NK-92 (cell line): ENCODE measurements around the gene CNTN2.

ENCODE experiments used
- DNase-seq: peaks from one replicate; lab custom pipeline; 2025; ENCODE audit not compliant: unreplicated experiment; lab: John Stamatoyannopoulos, UW

CNTN2 gene

GRCh38 chr1:205052690-205053089 lies 9.7 kb downstream of the CNTN2 start:
- no peak for DNase-seq

GRCh38 chr1:205053296-205053695 lies 10.3 kb downstream of the CNTN2 start:
- DNase-seq: no peak

DNA sequence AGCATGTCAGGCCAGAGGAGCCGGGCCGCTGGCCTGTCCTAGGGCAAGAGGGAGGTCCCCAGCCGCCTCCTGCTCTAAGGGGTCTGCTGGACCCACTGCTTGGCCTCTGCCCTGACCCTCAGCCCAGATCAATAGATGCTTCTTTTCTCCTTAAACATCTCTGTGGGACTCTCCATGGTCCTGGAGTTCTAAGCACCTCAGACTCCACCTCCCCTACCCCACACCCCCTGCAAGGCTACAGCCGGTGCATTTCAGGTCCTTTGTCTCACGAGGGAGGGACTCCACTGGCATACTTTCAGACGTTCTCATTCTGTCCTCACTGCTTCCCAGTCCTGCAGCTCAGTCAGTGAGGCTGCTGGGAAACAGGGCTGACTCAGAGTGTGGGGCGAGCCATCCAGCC lies 11.0 kb downstream of the CNTN2 start:
- no peak for DNase-seq

DNA sequence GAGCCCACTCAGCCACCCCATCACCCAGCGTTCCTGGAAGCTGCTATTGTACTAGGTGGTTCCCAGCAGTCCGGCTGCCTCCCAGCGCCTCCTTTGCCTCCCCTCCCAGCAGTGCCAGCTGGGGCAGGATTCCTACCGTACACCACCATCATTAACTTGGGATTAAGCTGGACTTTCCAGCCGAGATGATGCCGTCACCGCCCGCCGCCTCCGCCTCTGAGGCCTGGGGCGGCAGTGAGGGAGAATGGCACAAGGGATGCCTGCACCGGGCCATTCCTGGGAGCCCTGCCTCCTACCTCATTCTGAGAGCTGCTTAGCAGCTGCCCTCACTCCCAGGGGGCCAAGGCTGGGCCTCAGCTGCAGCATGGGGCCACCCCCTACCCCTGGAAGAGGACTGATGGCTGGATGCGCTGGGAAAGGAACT lies 13.2 kb downstream of the CNTN2 start:
- no peak for DNase-seq

- no peak for DNase-seq
These were observed 14.1 kb downstream of the CNTN2 start for GRCh38 chr1:205056956-205057568.

GRCh38 chr1:205057808-205058575 lies 15.0 kb downstream of the CNTN2 start:
- no peak for DNase-seq

GRCh38 chr1:205058853-205059252 lies 15.8 kb downstream of the CNTN2 start:
- DNase-seq: no peak

GRCh38 chr1:205059660-205060059 lies 16.6 kb downstream of the CNTN2 start:
- DNase-seq: no peak

GRCh38 chr1:205060746-205061145 lies 17.7 kb downstream of the CNTN2 start:
- DNase-seq: no peak

GRCh38 chr1:205061227-205061626 lies 18.2 kb downstream of the CNTN2 start:
- no peak for DNase-seq

GRCh38 chr1:205061665-205062069 lies 18.7 kb downstream of the CNTN2 start:
- no peak for DNase-seq

GRCh38 chr1:205062319-205062718 lies 19.3 kb downstream of the CNTN2 start:
- no peak for DNase-seq

GRCh38 chr1:205062895-205063294 lies 19.9 kb downstream of the CNTN2 start:
- no peak for DNase-seq

DNA sequence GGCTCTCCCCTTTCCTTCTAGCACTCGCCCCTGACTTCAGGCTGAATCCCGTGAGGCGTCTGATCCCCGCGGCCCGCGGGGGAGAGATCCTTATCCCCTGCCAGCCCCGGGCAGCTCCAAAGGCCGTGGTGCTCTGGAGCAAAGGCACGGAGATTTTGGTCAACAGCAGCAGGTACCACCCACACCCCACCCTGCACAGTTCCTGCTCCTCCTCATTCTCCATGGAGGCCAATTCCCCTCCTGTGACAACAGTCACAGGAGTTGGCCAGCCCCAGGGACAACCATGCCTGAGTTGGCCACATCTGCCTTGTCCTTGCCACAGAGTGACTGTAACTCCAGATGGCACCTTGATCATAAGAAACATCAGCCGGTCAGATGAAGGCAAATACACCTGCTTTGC lies 21.3 kb downstream of the CNTN2 start:
- no peak for DNase-seq

DNA sequence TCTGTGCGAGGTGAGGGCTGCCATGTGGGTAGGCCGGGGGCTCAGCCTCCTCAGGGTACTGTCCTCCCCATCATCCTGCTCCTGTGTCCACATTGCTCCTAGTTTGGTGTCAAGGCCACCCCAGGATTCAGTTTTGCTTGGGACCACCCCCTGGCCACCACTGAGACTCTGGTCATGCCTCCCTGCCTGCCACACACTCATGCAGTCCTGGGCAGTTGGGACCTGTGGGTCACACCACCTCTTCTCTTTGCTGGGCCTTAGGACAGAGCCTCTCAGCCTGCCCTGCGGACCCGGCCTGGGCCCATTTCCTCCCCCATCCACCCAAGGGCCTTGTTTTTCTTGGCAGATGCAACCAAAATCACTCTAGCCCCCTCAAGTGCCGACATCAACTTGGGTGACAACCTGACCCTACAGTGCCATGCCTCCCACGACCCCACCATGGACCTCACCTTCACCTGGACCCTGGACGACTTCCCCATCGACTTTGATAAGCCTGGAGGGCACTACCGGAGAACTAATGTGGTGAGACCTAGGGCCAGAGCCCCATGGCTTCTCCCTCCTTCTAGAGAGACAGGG lies 21.8 kb downstream of the CNTN2 start:
- no peak for DNase-seq

DNA sequence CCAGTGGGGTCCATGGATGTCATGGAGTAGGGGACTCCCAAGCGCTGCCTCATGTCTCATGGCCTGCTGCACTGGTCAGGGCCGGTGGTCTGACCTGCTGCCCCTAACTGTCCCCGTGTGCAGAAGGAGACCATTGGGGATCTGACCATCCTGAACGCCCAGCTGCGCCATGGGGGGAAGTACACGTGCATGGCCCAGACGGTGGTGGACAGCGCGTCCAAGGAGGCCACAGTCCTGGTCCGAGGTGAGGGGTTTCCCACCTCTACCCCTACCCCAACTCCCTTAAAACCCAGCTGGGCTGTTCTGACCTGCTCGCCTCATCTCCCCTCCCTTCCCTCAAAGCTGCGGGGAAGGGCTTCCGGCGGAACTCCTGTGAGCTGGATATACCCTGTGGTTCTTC lies 22.7 kb downstream of the CNTN2 start:
- no peak for DNase-seq

DNA sequence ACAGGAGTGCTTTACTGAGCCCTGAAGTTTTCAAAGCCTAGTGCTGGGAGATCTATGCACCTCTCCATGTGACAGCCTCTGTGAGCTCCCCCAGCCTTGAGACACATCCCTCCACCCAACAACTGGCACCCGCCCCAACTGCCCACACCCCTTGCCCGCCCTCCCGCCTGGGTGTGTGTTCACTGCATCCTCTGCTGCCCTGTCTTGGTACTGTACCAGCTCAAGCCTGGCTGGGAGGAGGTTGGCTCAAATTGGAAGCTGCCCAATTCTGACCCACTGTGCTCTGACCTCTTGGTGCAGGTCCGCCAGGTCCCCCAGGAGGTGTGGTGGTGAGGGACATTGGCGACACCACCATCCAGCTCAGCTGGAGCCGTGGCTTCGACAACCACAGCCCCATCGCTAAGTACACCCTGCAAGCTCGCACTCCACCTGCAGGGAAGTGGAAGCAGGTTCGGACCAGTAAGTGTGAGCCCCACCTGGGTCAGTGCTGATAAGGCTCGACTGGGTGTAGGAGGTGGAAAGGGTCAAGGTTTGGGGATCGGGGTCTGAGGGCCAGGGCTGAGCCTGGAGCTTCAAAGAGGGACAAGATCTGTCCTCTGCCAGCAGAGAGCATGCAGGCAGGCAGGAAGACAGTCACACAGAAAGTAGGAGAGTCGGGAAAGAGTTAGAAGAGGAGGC lies 23.3 kb downstream of the CNTN2 start:
- DNase-seq: no peak

- DNase-seq: no peak
These were observed 24.0 kb downstream of the CNTN2 start for GRCh38 chr1:205067031-205067430.

DNA sequence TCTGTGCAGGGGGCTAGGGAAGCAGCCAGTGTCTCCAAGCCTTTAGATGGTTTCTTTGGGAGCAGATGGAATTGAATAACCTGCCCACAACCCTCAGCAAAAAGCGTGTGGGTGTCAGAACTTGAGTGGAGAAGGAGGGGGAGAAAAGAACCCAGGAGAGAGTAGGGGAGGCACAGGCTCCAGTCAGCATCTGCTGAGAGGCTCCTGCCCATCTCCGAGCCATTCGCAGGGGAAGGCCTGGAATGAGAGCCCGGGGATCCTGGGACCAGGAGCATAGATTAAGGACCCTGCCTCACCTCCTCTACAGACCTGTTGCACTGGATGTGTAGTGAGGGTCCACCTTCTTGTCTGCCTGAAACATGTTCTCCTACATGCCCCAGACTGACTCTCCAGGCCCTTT lies 25.0 kb downstream of the CNTN2 start:
- DNase-seq: no peak

- no peak for DNase-seq
These were observed 25.5 kb downstream of the CNTN2 start for GRCh38 chr1:205068457-205069040.

- DNase-seq: no peak
These were observed 26.5 kb downstream of the CNTN2 start for GRCh38 chr1:205069371-205070125.
